ENCODE data around the gene PRCC.
"Not testable (repeated sequence)": the region's sequence is repeated elsewhere in the genome, so short reads cannot be mapped to it uniquely, and the experiment has no call there.

GRCh38 chr1:156757572-156758253 is 9.6 kb upstream of the PRCC start:
- TF ChIP-seq SIN3A (conservative IDR thresholded peaks at IDR 0.05 in 1 of 2, IDR thresholded peaks at IDR 0.05 in 1 of 2; ENCODE audit: low read depth in 1 of 2, low read length in 2 of 2); SP1 (IDR thresholded peaks at IDR 0.05; ENCODE audit: low read depth, low read length); JUND (IDR thresholded peaks at IDR 0.05; ENCODE audit: low read length); SRF (IDR thresholded peaks at IDR 0.05; ENCODE audit: low read depth, low read length); SP2 (IDR thresholded peaks at IDR 0.05; ENCODE audit: low read length); HDAC6 (IDR thresholded peaks at IDR 0.05; ENCODE audit: low read depth, low read length); POLR2A (IDR thresholded peaks at IDR 0.05; ENCODE audit: control extremely low read depth in 1 of 2, low read depth in 2 of 2, low read length in 2 of 2); RBBP5 (IDR thresholded peaks at IDR 0.05; ENCODE audit: borderline replicate concordance, low read depth, low read length): not testable (repeated sequence)
- TF ChIP-seq, protein P1, sequence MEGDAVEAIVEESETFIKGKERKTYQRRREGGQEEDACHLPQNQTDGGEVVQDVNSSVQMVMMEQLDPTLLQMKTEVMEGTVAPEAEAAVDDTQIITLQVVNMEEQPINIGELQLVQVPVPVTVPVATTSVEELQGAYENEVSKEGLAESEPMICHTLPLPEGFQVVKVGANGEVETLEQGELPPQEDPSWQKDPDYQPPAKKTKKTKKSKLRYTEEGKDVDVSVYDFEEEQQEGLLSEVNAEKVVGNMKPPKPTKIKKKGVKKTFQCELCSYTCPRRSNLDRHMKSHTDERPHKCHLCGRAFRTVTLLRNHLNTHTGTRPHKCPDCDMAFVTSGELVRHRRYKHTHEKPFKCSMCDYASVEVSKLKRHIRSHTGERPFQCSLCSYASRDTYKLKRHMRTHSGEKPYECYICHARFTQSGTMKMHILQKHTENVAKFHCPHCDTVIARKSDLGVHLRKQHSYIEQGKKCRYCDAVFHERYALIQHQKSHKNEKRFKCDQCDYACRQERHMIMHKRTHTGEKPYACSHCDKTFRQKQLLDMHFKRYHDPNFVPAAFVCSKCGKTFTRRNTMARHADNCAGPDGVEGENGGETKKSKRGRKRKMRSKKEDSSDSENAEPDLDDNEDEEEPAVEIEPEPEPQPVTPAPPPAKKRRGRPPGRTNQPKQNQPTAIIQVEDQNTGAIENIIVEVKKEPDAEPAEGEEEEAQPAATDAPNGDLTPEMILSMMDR (IDR thresholded peaks at IDR 0.05; ENCODE audit: control extremely low read depth in 1 of 3, insufficient read depth in 1 of 3, low read depth in 1 of 3, low read length in 3 of 3), result not testable (repeated sequence)
